Fibroblast of villous mesenchyme (primary cell): ENCODE measurements around the gene MARK3. TPM values are rescaled to one million over a fixed set of nuclear protein-coding genes. Genes with fewer than 3 reads are reported as not detected.
A peak's percentile ranks its signal among the peaks of the same experiment; 100 is the strongest.

Source experiments
- DNase-seq: peaks from one replicate; pipeline ENCODE4 v3.0.0-alpha.2; 2010; ENCODE audit warnings: low read depth
- H3K4me3 ChIP-seq: 2 replicates; pipeline ENCODE4 v1.5.1; 2011; ENCODE audit warnings: low read depth, mild to moderate bottlenecking, low read length
- total RNA-seq: library from RNA; depleted of rRNA; stranded (reverse); fragments of >200 nt; gene quantifications from 2 replicates; pipeline ENCODE4 v1.2.3, GENCODE V29; 2012
- TF ChIP-seq, protein P1 (sequence below): IDR thresholded peaks from 2 replicates; pipeline ENCODE4 v1.5.1; 2012; ENCODE audit warnings: low read depth, mild to moderate bottlenecking, low read length; ENCODE audit not compliant: insufficient read depth

The MARK3 gene
- total RNA-seq, 1 donor: 108 TPM

DNA sequence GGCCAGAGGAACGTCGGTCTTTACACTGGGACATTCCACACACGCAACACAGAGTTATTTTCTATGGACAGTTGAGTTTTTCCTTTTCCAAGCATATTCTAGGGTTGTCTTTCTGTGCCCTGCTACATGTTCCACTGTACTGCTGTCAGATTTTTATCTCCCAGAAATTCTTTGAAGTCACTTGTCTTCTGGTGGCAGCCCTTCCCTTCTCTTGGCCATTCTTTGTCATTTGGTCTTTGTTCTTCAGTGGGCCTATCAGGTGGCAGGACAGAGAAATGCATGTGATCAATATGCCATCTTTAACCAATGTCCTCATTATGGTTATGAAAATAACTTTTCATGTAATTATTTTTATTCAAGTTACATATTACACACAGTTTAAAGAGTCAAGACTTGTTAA lies 36.3 kb downstream of the MARK3 start:
- no peak for DNase-seq
- H3K4me3 ChIP-seq: no peak overlapping the region
- TF ChIP-seq, protein P1, sequence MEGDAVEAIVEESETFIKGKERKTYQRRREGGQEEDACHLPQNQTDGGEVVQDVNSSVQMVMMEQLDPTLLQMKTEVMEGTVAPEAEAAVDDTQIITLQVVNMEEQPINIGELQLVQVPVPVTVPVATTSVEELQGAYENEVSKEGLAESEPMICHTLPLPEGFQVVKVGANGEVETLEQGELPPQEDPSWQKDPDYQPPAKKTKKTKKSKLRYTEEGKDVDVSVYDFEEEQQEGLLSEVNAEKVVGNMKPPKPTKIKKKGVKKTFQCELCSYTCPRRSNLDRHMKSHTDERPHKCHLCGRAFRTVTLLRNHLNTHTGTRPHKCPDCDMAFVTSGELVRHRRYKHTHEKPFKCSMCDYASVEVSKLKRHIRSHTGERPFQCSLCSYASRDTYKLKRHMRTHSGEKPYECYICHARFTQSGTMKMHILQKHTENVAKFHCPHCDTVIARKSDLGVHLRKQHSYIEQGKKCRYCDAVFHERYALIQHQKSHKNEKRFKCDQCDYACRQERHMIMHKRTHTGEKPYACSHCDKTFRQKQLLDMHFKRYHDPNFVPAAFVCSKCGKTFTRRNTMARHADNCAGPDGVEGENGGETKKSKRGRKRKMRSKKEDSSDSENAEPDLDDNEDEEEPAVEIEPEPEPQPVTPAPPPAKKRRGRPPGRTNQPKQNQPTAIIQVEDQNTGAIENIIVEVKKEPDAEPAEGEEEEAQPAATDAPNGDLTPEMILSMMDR: no peak

DNA sequence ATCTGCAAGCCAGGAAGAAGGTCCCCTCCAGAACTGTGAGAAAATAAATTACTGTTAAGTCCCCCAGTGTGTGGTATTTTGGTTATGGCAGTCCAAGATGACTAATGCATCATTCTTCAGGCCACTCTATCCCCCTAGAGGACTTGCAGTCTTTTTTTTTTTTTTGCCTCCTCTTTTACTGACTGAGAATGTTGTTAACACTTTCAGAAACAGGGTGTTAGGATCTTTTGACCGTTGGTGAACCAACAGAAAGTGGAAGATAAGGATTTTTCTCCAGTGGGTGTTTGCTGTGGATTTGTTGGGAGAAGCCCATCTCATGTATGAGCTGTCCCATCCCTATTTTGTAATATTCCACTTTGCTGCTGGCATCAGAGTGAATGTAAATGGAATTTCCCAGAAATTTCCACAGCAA lies 37.8 kb downstream of the MARK3 start:
- peak; percentile 75 for DNase-seq
- TF ChIP-seq, protein P1: peak; percentile 14
- H3K4me3 ChIP-seq: no peak overlapping the region

DNA sequence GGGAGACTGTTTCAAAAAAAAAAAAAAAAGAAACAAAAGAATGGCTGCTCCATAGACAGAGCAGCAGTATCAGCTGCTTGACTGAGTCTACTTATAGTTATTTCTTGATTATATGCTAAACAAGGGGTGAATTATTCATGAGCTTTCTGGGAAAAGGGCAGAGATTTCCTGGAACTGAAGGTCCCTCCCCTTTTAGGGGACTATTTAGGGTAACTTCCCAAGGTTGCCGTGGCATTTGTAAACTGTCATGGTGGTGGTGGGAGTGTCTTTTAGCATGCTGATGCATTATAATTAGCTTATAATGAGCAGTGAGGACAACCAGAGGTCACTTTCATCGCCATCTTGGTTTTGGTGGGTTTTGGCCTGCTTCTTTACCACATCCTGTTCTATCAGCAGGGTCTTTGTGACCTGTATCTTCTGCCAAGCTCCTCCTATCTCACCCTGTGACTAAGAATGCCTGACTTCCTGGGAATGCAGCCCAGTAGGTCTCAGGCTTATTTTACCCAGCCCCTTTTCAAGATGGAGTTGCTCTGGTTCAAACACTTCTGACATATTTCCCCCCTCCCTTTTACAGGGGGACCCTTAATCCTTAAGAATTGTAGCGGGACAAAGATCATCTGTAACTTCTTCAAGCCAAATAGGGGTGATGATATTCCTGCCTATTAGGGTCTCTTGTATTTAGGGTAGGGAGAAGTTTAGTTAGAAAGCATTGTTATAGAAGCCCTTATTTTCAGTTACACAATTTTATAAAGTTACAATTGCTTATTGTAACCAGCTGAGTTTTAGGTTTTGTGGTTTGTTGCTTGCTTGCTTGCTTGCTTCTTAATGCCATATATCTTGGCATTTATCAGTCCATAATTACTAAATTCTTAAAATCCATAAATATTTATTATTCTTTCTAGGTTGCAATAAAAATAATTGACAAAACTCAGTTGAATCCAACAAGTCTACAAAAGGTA lies 42.5 kb downstream of the MARK3 start:
- TF ChIP-seq, protein P1: no peak
- peak; percentile 55 for DNase-seq
- no peak overlapping the region for H3K4me3 ChIP-seq

DNA sequence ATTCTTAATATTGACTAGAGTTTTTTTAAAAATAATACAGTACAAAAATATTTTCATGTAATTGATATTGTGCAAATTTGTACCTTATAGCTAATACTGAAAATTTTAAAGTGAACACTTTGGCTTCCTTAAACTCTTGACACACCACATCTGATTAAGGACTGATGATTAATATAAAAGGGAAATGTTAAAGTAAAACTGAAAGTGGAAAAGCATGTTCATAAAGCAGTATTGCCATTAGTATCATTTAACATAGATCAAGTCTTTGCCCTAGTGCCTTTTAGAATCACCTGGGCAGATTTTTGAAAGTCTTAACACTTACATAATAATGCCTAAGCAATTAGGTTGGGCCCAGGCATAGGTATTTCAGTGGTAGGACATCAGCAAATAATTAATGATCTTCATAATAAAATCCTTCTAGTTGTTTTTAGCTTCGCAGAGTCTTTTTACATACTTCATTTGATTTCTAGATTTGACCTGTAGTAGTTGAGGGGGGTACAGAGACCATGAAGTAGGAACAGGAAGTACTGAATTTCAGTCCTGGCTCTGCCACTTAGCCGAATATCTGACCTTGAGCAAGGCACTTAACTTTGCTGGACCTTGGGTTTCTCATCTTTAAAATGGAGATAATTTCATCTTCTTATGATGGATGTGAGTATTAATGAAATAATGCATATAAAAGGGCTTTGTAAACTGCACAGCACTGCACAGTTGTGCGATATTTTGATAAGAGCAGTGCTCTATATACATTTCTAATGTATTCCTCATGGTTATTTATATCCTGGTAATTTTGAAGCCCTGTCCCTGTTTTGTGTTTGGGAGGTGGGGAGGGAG lies 43.7 kb downstream of the MARK3 start:
- H3K4me3 ChIP-seq: no peak overlapping the region
- no peak for DNase-seq
- TF ChIP-seq, protein P1: no peak

DNA sequence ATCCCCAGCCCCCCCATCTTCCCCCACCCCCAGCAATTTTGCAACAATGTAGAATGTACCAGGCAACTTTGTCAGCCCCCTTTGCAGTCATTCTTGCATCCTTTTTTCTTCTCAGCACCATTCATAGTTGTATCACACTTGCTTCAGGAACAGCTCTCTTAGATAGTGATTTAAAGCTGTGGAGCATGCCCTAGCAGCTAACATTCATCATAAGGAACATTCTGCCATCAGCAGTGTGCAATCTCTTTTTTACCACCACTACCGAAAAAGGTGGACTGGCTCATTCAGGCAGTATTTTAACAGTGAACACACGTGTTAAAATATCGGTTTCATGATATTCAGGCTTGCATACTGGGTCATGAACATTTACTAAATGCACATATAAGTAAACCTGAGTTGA lies 45.1 kb downstream of the MARK3 start:
- no peak for DNase-seq
- H3K4me3 ChIP-seq: no peak overlapping the region
- TF ChIP-seq, protein P1: no peak

DNA sequence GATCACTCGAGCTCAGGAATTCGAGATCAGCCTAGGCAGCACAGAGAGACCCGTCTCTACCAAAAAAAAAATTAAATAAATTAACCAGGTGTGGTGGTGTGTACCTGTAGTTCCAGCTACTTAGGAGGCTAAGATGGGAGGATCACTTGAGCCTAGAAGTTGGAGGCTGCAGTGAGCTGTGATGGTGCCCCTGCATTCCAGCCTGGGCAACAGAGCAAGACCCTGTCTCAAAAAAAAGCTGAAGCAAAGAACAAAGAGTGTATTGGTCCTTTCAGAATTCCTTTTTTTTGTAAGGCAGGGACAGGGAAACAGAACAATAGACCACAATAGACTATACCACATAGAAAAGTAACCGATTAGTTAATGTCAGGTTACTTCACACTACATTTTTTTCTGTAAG lies 47.4 kb downstream of the MARK3 start:
- DNase-seq: no peak
- no peak overlapping the region for H3K4me3 ChIP-seq
- TF ChIP-seq, protein P1: no peak
